Measurements from ENCODE around the gene HIVEP3. TPM values are rescaled to one million over a fixed set of nuclear protein-coding genes. Genes with fewer than 3 reads are reported as not detected.

Gene HIVEP3
- polyA plus RNA-seq, 1 of the 3 experiments (the other 2 are of a cell fraction), result 6.4 TPM

DNA sequence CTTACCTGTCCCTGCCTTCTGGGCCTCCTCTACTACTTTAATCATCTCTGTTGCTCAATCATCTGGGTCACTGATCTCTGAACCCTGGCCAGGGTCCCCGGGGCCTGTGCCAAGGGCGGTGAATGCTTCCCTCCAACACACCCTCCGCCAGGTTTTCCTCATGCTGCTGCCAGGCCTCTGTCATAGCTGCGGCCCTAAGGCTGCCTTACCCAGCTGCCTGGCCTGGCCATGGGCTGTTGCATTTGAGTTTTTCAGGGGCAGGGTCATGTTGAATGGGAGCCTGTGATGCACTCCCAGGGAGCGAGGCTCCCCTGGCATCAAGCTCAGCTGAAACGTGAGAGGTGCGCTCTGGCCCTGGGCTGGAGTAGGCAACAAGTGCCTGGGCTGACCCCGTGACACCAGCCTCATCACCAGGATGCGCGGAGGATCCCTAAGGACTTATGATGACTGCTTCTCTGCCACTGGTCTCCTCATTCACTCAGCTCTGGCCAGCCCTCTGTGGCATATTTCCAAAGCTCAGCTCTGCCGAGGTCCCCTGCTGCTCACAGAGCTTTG lies 441.8 kb downstream of the HIVEP3 start:
- POLR2A ChIA-PET, result interaction anchor here (0.9 kb wide), 1 partner anchor 30 kb away, joined by 3 read pairs; no protein-coding TSS in a partner anchor
- no peaks in the 10 kb centered on the region for H3K9me3 ChIP-seq
- no peaks in the 10 kb centered on the region for H3K36me3 ChIP-seq (replicated peaks in 1 of 2; ENCODE audit: control insufficient read depth in 1 of 2, insufficient read depth in 2 of 2, low read length in 1 of 2)
- 0 out of 2 replicates have a peak, but pooled peaks cover 2% of the 10 kb centered on the region for H3K79me2 ChIP-seq (ENCODE audit: insufficient read depth)
- WGBS (ENCODE audit: low lambda C conversion rate), result 100% methylated on average over 4 of the region's 11 CpGs
- H3K27me3 ChIP-seq (ENCODE audit: insufficient read depth), result no peaks in the 10 kb centered on the region
- no peak overlapping the region for H2AFZ ChIP-seq (ENCODE audit: low read depth)
- peaks cover 16% of the 10 kb centered on the region for H3F3A ChIP-seq (replicated peaks; ENCODE audit: insufficient read depth)
- no peak overlapping the region for H3K4me3 ChIP-seq (ENCODE audit: low read depth in 2 of 2, low read length in 1 of 2)
- no peaks in the 10 kb centered on the region for H3K9me2 ChIP-seq
- no peak overlapping the region for H3K9ac ChIP-seq
- CTCF ChIA-PET, result interaction anchor here (0.8 to 11.2 kb wide), 13 partner anchors 8 to 201 kb away, joined by 3 to 93 read pairs (median 5); partner anchors contain the start of gene EDN2
- H3K4me2 ChIP-seq, result no peak overlapping the region
- no peak for DNase-seq
- TF ChIP-seq SIN3A (IDR thresholded peaks at IDR 0.05; ENCODE audit: borderline replicate concordance, low read depth, low read length) (no peak), NFIC (IDR thresholded peaks at IDR 0.05; ENCODE audit: borderline replicate concordance) (no peak), EP300 (IDR thresholded peaks at IDR 0.05; ENCODE audit: borderline replicate concordance in 1 of 2, low read depth in 1 of 2, low read length in 1 of 2) (no peak)
- TF ChIP-seq, protein P1, sequence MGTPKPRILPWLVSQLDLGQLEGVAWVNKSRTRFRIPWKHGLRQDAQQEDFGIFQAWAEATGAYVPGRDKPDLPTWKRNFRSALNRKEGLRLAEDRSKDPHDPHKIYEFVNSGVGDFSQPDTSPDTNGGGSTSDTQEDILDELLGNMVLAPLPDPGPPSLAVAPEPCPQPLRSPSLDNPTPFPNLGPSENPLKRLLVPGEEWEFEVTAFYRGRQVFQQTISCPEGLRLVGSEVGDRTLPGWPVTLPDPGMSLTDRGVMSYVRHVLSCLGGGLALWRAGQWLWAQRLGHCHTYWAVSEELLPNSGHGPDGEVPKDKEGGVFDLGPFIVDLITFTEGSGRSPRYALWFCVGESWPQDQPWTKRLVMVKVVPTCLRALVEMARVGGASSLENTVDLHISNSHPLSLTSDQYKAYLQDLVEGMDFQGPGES (IDR thresholded peaks at IDR 0.05; ENCODE audit: low read depth, low read length), result no peak
- TF ChIP-seq, protein P2, sequence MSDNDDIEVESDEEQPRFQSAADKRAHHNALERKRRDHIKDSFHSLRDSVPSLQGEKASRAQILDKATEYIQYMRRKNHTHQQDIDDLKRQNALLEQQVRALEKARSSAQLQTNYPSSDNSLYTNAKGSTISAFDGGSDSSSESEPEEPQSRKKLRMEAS (IDR thresholded peaks at IDR 0.05; ENCODE audit: low read depth), result no peak
- peak overlapping the region in 1 of 2 experiments; percentile 39; a peak in 1 of 4 replicates for H3K27ac ChIP-seq (ENCODE audit: low read depth in 2 of 2, low read length in 1 of 2)
- peaks cover 35 to 57% of the 10 kb centered on the region in 2 experiments for H3K4me1 ChIP-seq (ENCODE audit: control insufficient read depth in 1 of 2, insufficient read depth in 2 of 2, low read depth in 1 of 2, low read length in 1 of 2)
- H4K20me1 ChIP-seq (ENCODE audit: insufficient read depth), result no peaks in the 10 kb centered on the region

- Histone ChIP-seq H3K4me1 (ENCODE audit: control insufficient read depth in 1 of 2, insufficient read depth in 2 of 2, low read depth in 1 of 2, low read length in 1 of 2) (peaks cover 34 to 55% of the 10 kb centered on the region in 2 experiments), H3K9me2 (no peaks in the 10 kb centered on the region), H3K27ac (ENCODE audit: low read depth in 2 of 2, low read length in 1 of 2) (peak overlapping the region; percentile 39 to 43), H3K4me3 (ENCODE audit: low read depth in 2 of 2, low read length in 1 of 2) (no peak overlapping the region), H3K27me3 (ENCODE audit: insufficient read depth) (no peaks in the 10 kb centered on the region), H2AFZ (ENCODE audit: low read depth) (peak overlapping the region; percentile 20; the same call in 1 of the 2 replicates), H4K20me1 (ENCODE audit: insufficient read depth) (no peaks in the 10 kb centered on the region), H3K9ac (no peak overlapping the region), H3K9me3 (no peaks in the 10 kb centered on the region), H3K79me2 (ENCODE audit: insufficient read depth) (no peaks in the 10 kb centered on the region), H3F3A (replicated peaks; ENCODE audit: insufficient read depth) (peaks cover 16% of the 10 kb centered on the region), H3K4me2 (no peak overlapping the region), H3K36me3 (replicated peaks in 1 of 2; ENCODE audit: control insufficient read depth in 1 of 2, insufficient read depth in 2 of 2, low read length in 1 of 2) (no peaks in the 10 kb centered on the region)
- ChIA-PET CTCF (interaction anchor here (0.7 to 11.2 kb wide), 15 partner anchors 9 to 380 kb away, joined by 3 to 93 read pairs (median 4); partner anchors contain the start of gene EDN2), POLR2A (interaction anchor here (0.9 kb wide), 1 partner anchor 29 kb away, joined by 3 read pairs; no protein-coding TSS in a partner anchor)
- DNase-seq, result no peak
- TF ChIP-seq RAD21 (IDR thresholded peaks at IDR 0.05; ENCODE audit: low read length) (peak; percentile 41; the same call in 1 of the 2 replicates), PBX3 (IDR thresholded peaks at IDR 0.05) (peak; percentile 65), POLR2AphosphoS5 (IDR thresholded peaks at IDR 0.05; ENCODE audit: low read depth, low read length) (no peak), TAF1 (IDR thresholded peaks at IDR 0.05; ENCODE audit: borderline replicate concordance, low read depth, low read length) (no peak), TEAD4 (IDR thresholded peaks at IDR 0.05; ENCODE audit: borderline replicate concordance, insufficient read depth) (no peak), NFIC (IDR thresholded peaks at IDR 0.05; ENCODE audit: borderline replicate concordance) (peak; percentile 40)
- TF ChIP-seq, protein P3, sequence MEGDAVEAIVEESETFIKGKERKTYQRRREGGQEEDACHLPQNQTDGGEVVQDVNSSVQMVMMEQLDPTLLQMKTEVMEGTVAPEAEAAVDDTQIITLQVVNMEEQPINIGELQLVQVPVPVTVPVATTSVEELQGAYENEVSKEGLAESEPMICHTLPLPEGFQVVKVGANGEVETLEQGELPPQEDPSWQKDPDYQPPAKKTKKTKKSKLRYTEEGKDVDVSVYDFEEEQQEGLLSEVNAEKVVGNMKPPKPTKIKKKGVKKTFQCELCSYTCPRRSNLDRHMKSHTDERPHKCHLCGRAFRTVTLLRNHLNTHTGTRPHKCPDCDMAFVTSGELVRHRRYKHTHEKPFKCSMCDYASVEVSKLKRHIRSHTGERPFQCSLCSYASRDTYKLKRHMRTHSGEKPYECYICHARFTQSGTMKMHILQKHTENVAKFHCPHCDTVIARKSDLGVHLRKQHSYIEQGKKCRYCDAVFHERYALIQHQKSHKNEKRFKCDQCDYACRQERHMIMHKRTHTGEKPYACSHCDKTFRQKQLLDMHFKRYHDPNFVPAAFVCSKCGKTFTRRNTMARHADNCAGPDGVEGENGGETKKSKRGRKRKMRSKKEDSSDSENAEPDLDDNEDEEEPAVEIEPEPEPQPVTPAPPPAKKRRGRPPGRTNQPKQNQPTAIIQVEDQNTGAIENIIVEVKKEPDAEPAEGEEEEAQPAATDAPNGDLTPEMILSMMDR (IDR thresholded peaks at IDR 0.05), result peak; percentile 38
- 59% methylated on average over 8 of the region's 8 CpGs for WGBS (ENCODE audit: low lambda C conversion rate)
Measured at GRCh38 chr1:41475859-41476567, 442.7 kb downstream of the HIVEP3 start.
